NB4 (cell line): ENCODE results near the gene AUTS2.

Experiments used
- CTCF ChIP-seq: IDR thresholded peaks from one replicate; pipeline ENCODE4 v1.5.1; 2012; ENCODE audit warnings: low read depth, low read length
- MAX ChIP-seq: IDR thresholded peaks from 2 replicates; pipeline ENCODE4 v1.6.1; 2011; ENCODE audit warnings: low read depth, low read length
- MYC ChIP-seq: IDR thresholded peaks from 2 replicates; pipeline ENCODE4 v1.6.1; 2011; ENCODE audit warnings: low read depth, low read length
- POLR2A ChIP-seq: IDR thresholded peaks from 2 replicates; pipeline ENCODE4 v1.6.1; 2011; ENCODE audit warnings: mild to moderate bottlenecking; ENCODE audit not compliant: insufficient read length; ENCODE audit errors: extremely low read depth

- no peak for TF ChIP-seq CTCF
- no peak for TF ChIP-seq POLR2A
- TF ChIP-seq MAX: no peak
- no peak for TF ChIP-seq MYC
These were observed 865.2 kb downstream of the AUTS2 start for GRCh38 chr7:70463352-70463938.
